HEK293 (cell line): ENCODE results near the gene SSBP3.

Experiments used
- CTCF ChIA-PET: fragments of 350-600 bp; formaldehyde crosslinking; extraction: SDS; loops from one replicate; lab custom pipeline; 2021; ENCODE audit warnings: antibody characterized with exemption; lab: Yijun Ruan, JAX
- POLR2A ChIA-PET: fragments of 300-600 bp; formaldehyde crosslinking; extraction: SDS; loops from one replicate; lab custom pipeline; 2020; ENCODE audit warnings: antibody characterized with exemption, inconsistent platforms; lab: Yijun Ruan, JAX
- H3K27ac ChIP-seq: fragments of 200-500 bp; sonication (Bioruptor generic); 2 replicates; pipeline ENCODE4 v1.5.1; 2014; ENCODE audit warnings: low read depth, low read length, control low read depth, inconsistent platforms; ENCODE audit errors: extremely low read depth
- H3K36me3 ChIP-seq, 2 experiments: fragments of 200-500 bp in 1 of 2; sonication (Bioruptor generic) in 1 of 2; 1 replicate in 1 of 2; 2 replicates in 1 of 2; pipeline ENCODE4 v1.5.1; 2014 to 2017; ENCODE audit warnings: inconsistent platforms in 2 of 2, low read length in 2 of 2; ENCODE audit not compliant: control insufficient read depth in 2 of 2, insufficient read depth in 1 of 2
- H3K4me1 ChIP-seq: fragments of 200-500 bp; sonication (Bioruptor generic); 2 replicates; pipeline ENCODE4 v1.5.1; 2014; ENCODE audit warnings: mild to moderate bottlenecking, low read length, inconsistent platforms; ENCODE audit not compliant: control insufficient read depth, insufficient read depth
- H3K4me3 ChIP-seq: 2 replicates; pipeline ENCODE4 v1.5.1; 2011; ENCODE audit warnings: low read depth, mild to moderate bottlenecking, control low read depth, low read length, moderate library complexity
- H3K9me3 ChIP-seq: fragments of 200-500 bp; sonication (Bioruptor generic); 2 replicates; pipeline ENCODE4 v1.5.1; 2014; ENCODE audit warnings: low read depth, low read length, inconsistent platforms; ENCODE audit not compliant: control insufficient read depth, insufficient read depth
- HIC1 ChIP-seq: fragments of 450-650 bp; formaldehyde crosslinking; IDR thresholded peaks from 2 replicates; pipeline ENCODE4 v1.5.1; 2016; ENCODE audit warnings: missing biosample characterization, missing genetic modification characterization
- KLF16 ChIP-seq: fragments of 450-650 bp; formaldehyde crosslinking; IDR thresholded peaks from 2 replicates; pipeline ENCODE4 v1.5.1; 2017; ENCODE audit warnings: missing biosample characterization, missing genetic modification characterization
- OVOL3 ChIP-seq: fragments of 450-650 bp; formaldehyde crosslinking; IDR thresholded peaks from 2 replicates; pipeline ENCODE4 v1.5.1; 2016; ENCODE audit warnings: missing biosample characterization, missing genetic modification characterization
- PBX3 ChIP-seq: sonication (generic); formaldehyde crosslinking; IDR thresholded peaks from 2 replicates; pipeline ENCODE4 v1.8.1; 2022; ENCODE audit warnings: mild to moderate bottlenecking, moderate library complexity, missing genetic modification reagents
- PRDM10 ChIP-seq: fragments of 450-650 bp; formaldehyde crosslinking; IDR thresholded peaks from 2 replicates; pipeline ENCODE4 v1.5.1; 2016; ENCODE audit warnings: missing biosample characterization, missing genetic modification characterization
- PRDM4 ChIP-seq: fragments of 450-650 bp; formaldehyde crosslinking; IDR thresholded peaks from 2 replicates; pipeline ENCODE4 v1.5.1; 2017; ENCODE audit warnings: missing biosample characterization, missing genetic modification characterization
- SP2 ChIP-seq: fragments of 450-650 bp; formaldehyde crosslinking; IDR thresholded peaks from 2 replicates; pipeline ENCODE4 v1.5.1; 2016; ENCODE audit warnings: missing biosample characterization, missing genetic modification characterization
- ZBTB10 ChIP-seq: fragments of 450-650 bp; formaldehyde crosslinking; IDR thresholded peaks from 2 replicates; pipeline ENCODE4 v1.5.1; 2016; ENCODE audit warnings: missing biosample characterization, missing genetic modification characterization
- ZBTB7A ChIP-seq: fragments of 450-650 bp; formaldehyde crosslinking; IDR thresholded peaks from 2 replicates; pipeline ENCODE4 v1.5.1; 2016; ENCODE audit warnings: low read depth, missing biosample characterization, missing genetic modification characterization
- ZFP37 ChIP-seq: fragments of 450-650 bp; formaldehyde crosslinking; IDR thresholded peaks from 2 replicates; pipeline ENCODE4 v1.5.1; 2016; ENCODE audit warnings: missing biosample characterization, missing genetic modification characterization
- ZFP41 ChIP-seq: fragments of 450-650 bp; formaldehyde crosslinking; IDR thresholded peaks from 2 replicates; pipeline ENCODE4 v1.5.1; 2016; ENCODE audit warnings: missing biosample characterization, missing genetic modification characterization, borderline replicate concordance
- ZNF146 ChIP-seq: fragments of 450-650 bp; formaldehyde crosslinking; IDR thresholded peaks from 2 replicates; pipeline ENCODE4 v1.5.1; 2016; ENCODE audit warnings: missing biosample characterization, missing genetic modification characterization
- ZNF155 ChIP-seq: fragments of 450-650 bp; formaldehyde crosslinking; IDR thresholded peaks from 2 replicates; pipeline ENCODE4 v1.5.1; 2016; ENCODE audit warnings: missing biosample characterization, missing genetic modification characterization
- ZNF174 ChIP-seq: fragments of 450-650 bp; formaldehyde crosslinking; IDR thresholded peaks from 2 replicates; pipeline ENCODE4 v1.5.0; 2017; ENCODE audit warnings: missing biosample characterization, mild to moderate bottlenecking, missing genetic modification characterization
- ZNF324 ChIP-seq: fragments of 450-650 bp; formaldehyde crosslinking; IDR thresholded peaks from 2 replicates; pipeline ENCODE4 v1.5.1; 2016; ENCODE audit warnings: missing biosample characterization, missing genetic modification characterization
- ZNF398 ChIP-seq: fragments of 450-650 bp; formaldehyde crosslinking; IDR thresholded peaks from 2 replicates; pipeline ENCODE4 v1.5.1; 2017; ENCODE audit warnings: missing biosample characterization, missing genetic modification characterization
- ZNF514 ChIP-seq: fragments of 450-650 bp; formaldehyde crosslinking; IDR thresholded peaks from 2 replicates; pipeline ENCODE4 v1.5.1; 2016; ENCODE audit warnings: missing biosample characterization, missing genetic modification characterization
- ZNF596 ChIP-seq: fragments of 450-650 bp; IDR thresholded peaks from 2 replicates; pipeline ENCODE4 v1.5.0; 2018; ENCODE audit warnings: missing biosample characterization, mild to moderate bottlenecking, missing genetic modification characterization, moderate library complexity
- ZNF600 ChIP-seq: fragments of 450-650 bp; formaldehyde crosslinking; IDR thresholded peaks from 2 replicates; pipeline ENCODE4 v1.5.1; 2016; ENCODE audit warnings: missing biosample characterization, missing genetic modification characterization
- ZNF670 ChIP-seq: fragments of 450-650 bp; formaldehyde crosslinking; IDR thresholded peaks from 2 replicates; pipeline ENCODE4 v1.5.1; 2016; ENCODE audit warnings: missing biosample characterization, missing genetic modification characterization, low read depth
- ZNF792 ChIP-seq: fragments of 450-650 bp; formaldehyde crosslinking; IDR thresholded peaks from 2 replicates; pipeline ENCODE4 v1.5.1; 2016; ENCODE audit warnings: missing biosample characterization, missing genetic modification characterization
- ZSCAN16 ChIP-seq: fragments of 450-650 bp; formaldehyde crosslinking; IDR thresholded peaks from 2 replicates; pipeline ENCODE4 v1.5.1; 2016; ENCODE audit warnings: missing biosample characterization, missing genetic modification characterization

The SSBP3 gene

GRCh38 chr1:54239631-54240031 is 166.6 kb downstream of the SSBP3 start (continued):
- no peak for TF ChIP-seq ZBTB10
- TF ChIP-seq ZBTB7A (tag by site-specific recombination): no peak
- no peak for TF ChIP-seq PBX3 (CRISPR knock-in tag)
- TF ChIP-seq PRDM10 (tag by site-specific recombination): no peak
- no peak for TF ChIP-seq ZNF596 (tag by site-specific recombination)
- TF ChIP-seq ZNF670 (tag by site-specific recombination): no peak
- no peak for TF ChIP-seq ZNF398 (tag by site-specific recombination)
- no peak for TF ChIP-seq PRDM4 (tag by site-specific recombination)
- no peak for TF ChIP-seq ZSCAN16 (tag by site-specific recombination)
- no peak for TF ChIP-seq ZNF174 (tag by site-specific recombination)
- TF ChIP-seq, all 188 proteins: peak for 0

- Histone ChIP-seq H3K27ac (no peak overlapping the region), H3K36me3 (peaks cover 0 to 60% of the 10 kb centered on the region in 2 experiments; a peak in 2 of 3 replicates), H3K4me3 (no peak overlapping the region), H3K4me1 (no peaks in the 10 kb centered on the region), H3K9me3 (no peaks in the 10 kb centered on the region)
- POLR2A ChIA-PET: no interaction called here
- CTCF ChIA-PET: interaction anchor here (0.6 kb wide), 2 partner anchors 121 to 436 kb away, joined by 4 read pairs; no protein-coding TSS in a partner anchor
- no peak for TF ChIP-seq HIC1 (tag by site-specific recombination)
- TF ChIP-seq ZNF324 (tag by site-specific recombination): no peak
- no peak for TF ChIP-seq OVOL3 (tag by site-specific recombination)
- TF ChIP-seq KLF16 (tag by site-specific recombination): no peak
- no peak for TF ChIP-seq ZNF600
- no peak for TF ChIP-seq SP2 (tag by site-specific recombination)
- TF ChIP-seq ZNF146: no peak
- no peak for TF ChIP-seq ZNF792 (tag by site-specific recombination)
- no peak for TF ChIP-seq ZFP37
- TF ChIP-seq ZFP41: no peak
- TF ChIP-seq ZNF514 (tag by site-specific recombination): no peak
- TF ChIP-seq ZNF155: no peak
These were observed 167.2 kb downstream of the SSBP3 start for GRCh38 chr1:54239035-54239383.
